Fibroblast of the aortic adventitia (primary cell): ENCODE data around the gene BRD1. TPM values are rescaled to one million over a fixed set of nuclear protein-coding genes. Genes with fewer than 3 reads are reported as not detected.

Experiments used
- DNase-seq: peaks from one replicate; pipeline ENCODE4 v3.0.0-alpha.2; 2010; ENCODE audit warnings: low read depth
- H3K4me3 ChIP-seq: 2 replicates; pipeline ENCODE4 v1.5.1; 2011; ENCODE audit warnings: low read depth, mild to moderate bottlenecking, control low read depth, low read length, moderate library complexity
- total RNA-seq: library from RNA; depleted of rRNA; stranded (reverse); fragments of >200 nt; gene quantifications from 2 replicates; pipeline ENCODE4 v1.2.3, GENCODE V29; 2012; ENCODE audit warnings: low replicate concordance
- TF ChIP-seq, protein P1 (sequence below): IDR thresholded peaks from 2 replicates; pipeline ENCODE4 v1.5.1; 2011; ENCODE audit warnings: mild to moderate bottlenecking, low read length, control low read depth, inconsistent platforms; ENCODE audit not compliant: insufficient read depth

BRD1 gene
- total RNA-seq, 1 donor: 14.6 TPM

DNA sequence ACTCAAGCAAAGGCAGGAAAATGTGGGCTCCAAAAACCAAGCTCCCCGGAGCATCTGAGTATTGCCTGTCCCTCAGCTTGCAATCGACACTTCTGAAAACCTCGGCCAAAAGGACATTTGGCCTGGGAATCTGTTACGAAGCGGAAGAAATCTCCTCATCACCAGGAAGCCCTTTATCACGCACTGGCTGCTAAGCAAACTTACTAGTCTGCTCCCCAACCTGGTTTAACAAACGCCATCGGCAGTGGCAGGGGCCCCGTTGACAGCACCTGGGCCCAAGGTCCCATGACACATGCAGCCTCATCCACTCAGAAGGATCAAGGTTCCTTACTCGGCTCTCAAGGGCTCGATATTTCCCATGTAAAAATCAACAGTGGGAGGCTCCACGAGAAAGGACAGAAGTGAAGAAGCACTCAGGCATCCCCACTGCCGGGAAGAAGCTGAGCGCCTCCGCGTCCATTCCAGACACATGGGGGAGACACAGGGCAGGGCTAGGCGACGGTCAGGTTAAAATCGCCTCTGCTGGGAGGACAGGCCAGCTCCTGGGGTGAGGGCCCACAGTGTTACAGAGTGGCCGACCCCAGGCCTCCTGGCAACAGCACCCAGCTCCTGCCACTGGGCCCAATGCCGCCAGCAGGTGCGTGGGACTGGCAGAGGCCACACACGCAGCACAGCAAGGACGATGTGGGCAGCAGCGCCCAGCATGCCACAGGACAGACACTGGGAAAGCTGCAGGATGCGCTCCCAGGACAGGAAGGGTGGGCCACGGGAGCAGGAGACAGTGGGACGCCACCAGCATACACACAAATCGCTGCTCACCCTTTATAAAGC, 27.1 kb downstream of the BRD1 start:
- H3K4me3 ChIP-seq: no peak overlapping the region
- TF ChIP-seq, protein P1, sequence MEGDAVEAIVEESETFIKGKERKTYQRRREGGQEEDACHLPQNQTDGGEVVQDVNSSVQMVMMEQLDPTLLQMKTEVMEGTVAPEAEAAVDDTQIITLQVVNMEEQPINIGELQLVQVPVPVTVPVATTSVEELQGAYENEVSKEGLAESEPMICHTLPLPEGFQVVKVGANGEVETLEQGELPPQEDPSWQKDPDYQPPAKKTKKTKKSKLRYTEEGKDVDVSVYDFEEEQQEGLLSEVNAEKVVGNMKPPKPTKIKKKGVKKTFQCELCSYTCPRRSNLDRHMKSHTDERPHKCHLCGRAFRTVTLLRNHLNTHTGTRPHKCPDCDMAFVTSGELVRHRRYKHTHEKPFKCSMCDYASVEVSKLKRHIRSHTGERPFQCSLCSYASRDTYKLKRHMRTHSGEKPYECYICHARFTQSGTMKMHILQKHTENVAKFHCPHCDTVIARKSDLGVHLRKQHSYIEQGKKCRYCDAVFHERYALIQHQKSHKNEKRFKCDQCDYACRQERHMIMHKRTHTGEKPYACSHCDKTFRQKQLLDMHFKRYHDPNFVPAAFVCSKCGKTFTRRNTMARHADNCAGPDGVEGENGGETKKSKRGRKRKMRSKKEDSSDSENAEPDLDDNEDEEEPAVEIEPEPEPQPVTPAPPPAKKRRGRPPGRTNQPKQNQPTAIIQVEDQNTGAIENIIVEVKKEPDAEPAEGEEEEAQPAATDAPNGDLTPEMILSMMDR: no peak
- no peak for DNase-seq

- TF ChIP-seq, protein P1: no peak
- no peak for DNase-seq
- H3K4me3 ChIP-seq: no peak overlapping the region
Measured at GRCh38 chr22:49799431-49800075, 28.1 kb downstream of the BRD1 start.

- no peak overlapping the region for H3K4me3 ChIP-seq
- TF ChIP-seq, protein P1: no peak
- DNase-seq: no peak
Measured at GRCh38 chr22:49798486-49799151, 29.1 kb downstream of the BRD1 start.

GRCh38 chr22:49797706-49798105, 30.0 kb downstream of the BRD1 start:
- DNase-seq: no peak
- H3K4me3 ChIP-seq: no peak overlapping the region
- TF ChIP-seq, protein P1: no peak

- H3K4me3 ChIP-seq: no peak overlapping the region
- DNase-seq: no peak
- TF ChIP-seq, protein P1: no peak
Measured at GRCh38 chr22:49796596-49797270, 30.9 kb downstream of the BRD1 start.

- TF ChIP-seq, protein P1: no peak
- no peak overlapping the region for H3K4me3 ChIP-seq
- no peak for DNase-seq
Measured at GRCh38 chr22:49795521-49795920, 32.2 kb downstream of the BRD1 start.
